ENCODE measurements around the gene GLYR1.

DNA sequence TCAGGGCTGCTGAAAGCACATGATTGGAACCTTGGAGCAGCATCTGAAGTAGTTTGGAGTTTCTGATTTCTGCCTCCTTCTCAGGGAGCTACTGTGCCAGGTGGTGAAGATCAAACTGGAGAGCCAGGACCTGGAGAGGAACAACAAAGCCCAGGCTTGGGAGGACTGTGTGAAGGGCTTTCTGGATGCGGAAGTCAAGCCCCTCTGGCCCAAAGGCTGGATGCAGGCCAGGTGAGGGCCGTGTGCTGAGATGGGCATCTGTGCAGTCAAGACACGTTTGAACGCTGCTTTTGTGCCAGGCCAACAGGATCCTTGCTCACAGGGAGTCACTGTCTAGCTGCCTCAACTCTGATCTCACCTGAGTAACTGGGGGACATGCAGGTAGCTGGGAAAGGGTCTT, 24.0 kb upstream of the GLYR1 start:
- no peak for TF ChIP-seq TAF1 (IDR thresholded peaks at IDR 0.05; ENCODE audit: low read depth)
- no peak for TF ChIP-seq NFIC (IDR thresholded peaks at IDR 0.05)
- TF ChIP-seq TEAD4 (IDR thresholded peaks at IDR 0.05), result no peak
- TF ChIP-seq CEBPB (IDR thresholded peaks at IDR 0.05), result no peak
- TF ChIP-seq, protein P1, sequence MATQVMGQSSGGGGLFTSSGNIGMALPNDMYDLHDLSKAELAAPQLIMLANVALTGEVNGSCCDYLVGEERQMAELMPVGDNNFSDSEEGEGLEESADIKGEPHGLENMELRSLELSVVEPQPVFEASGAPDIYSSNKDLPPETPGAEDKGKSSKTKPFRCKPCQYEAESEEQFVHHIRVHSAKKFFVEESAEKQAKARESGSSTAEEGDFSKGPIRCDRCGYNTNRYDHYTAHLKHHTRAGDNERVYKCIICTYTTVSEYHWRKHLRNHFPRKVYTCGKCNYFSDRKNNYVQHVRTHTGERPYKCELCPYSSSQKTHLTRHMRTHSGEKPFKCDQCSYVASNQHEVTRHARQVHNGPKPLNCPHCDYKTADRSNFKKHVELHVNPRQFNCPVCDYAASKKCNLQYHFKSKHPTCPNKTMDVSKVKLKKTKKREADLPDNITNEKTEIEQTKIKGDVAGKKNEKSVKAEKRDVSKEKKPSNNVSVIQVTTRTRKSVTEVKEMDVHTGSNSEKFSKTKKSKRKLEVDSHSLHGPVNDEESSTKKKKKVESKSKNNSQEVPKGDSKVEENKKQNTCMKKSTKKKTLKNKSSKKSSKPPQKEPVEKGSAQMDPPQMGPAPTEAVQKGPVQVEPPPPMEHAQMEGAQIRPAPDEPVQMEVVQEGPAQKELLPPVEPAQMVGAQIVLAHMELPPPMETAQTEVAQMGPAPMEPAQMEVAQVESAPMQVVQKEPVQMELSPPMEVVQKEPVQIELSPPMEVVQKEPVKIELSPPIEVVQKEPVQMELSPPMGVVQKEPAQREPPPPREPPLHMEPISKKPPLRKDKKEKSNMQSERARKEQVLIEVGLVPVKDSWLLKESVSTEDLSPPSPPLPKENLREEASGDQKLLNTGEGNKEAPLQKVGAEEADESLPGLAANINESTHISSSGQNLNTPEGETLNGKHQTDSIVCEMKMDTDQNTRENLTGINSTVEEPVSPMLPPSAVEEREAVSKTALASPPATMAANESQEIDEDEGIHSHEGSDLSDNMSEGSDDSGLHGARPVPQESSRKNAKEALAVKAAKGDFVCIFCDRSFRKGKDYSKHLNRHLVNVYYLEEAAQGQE (IDR thresholded peaks at IDR 0.05; ENCODE audit: low read depth), result no peak
- TF ChIP-seq ZBTB7A (IDR thresholded peaks at IDR 0.05; ENCODE audit: low read depth), result no peak
- TF ChIP-seq, protein P2, sequence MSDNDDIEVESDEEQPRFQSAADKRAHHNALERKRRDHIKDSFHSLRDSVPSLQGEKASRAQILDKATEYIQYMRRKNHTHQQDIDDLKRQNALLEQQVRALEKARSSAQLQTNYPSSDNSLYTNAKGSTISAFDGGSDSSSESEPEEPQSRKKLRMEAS (IDR thresholded peaks at IDR 0.05), result no peak
- no peak for TF ChIP-seq RAD21 (IDR thresholded peaks at IDR 0.05; ENCODE audit: low read depth)
- TF ChIP-seq YY1 (IDR thresholded peaks at IDR 0.05; ENCODE audit: low read depth), result no peak
- TF ChIP-seq EP300 (IDR thresholded peaks at IDR 0.05; ENCODE audit: borderline replicate concordance), result no peak
- TF ChIP-seq, protein P3, sequence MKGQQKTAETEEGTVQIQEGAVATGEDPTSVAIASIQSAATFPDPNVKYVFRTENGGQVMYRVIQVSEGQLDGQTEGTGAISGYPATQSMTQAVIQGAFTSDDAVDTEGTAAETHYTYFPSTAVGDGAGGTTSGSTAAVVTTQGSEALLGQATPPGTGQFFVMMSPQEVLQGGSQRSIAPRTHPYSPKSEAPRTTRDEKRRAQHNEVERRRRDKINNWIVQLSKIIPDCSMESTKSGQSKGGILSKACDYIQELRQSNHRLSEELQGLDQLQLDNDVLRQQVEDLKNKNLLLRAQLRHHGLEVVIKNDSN (IDR thresholded peaks at IDR 0.05), result no peak
- TF ChIP-seq CREB1 (IDR thresholded peaks at IDR 0.05; ENCODE audit: low read depth), result no peak

Measured in Ishikawa (cell line).